Activated T-helper 2 cell treated with anti-CD3 and anti-CD28 coated beads, Interferon-gamma antibody, Interleukin-2, Interleukin-4, amounts not matched to agents 10 μg/mL and 5 μg/mL and 100 μg/mL, durations not matched to agents 14 hours and 24 hours and 36 hours (primary cell): ENCODE data around the gene MYMK. TPM values are rescaled to one million over a fixed set of nuclear protein-coding genes. Genes with fewer than 3 reads are reported as not detected.

Experiments
- DNase-seq: peaks from one replicate; pipeline ENCODE4 v3.0.0; 2021; ENCODE audit warnings: low spot score
- H3K27ac Mint-ChIP-seq: one replicate; pipeline ENCODE4 v1.8.0; 2021; ENCODE audit warnings: mixed read lengths
- H3K27me3 Mint-ChIP-seq: one replicate; pipeline ENCODE4 v1.8.0; 2021; ENCODE audit warnings: low read depth, mixed read lengths
- H3K36me3 Mint-ChIP-seq: one replicate; pipeline ENCODE4 v1.8.0; 2021; ENCODE audit warnings: low read depth, mixed read lengths
- H3K4me1 Mint-ChIP-seq: one replicate; pipeline ENCODE4 v1.8.0; 2021; ENCODE audit warnings: low read depth, mixed read lengths
- H3K4me3 Mint-ChIP-seq: one replicate; pipeline ENCODE4 v1.8.0; 2021; ENCODE audit warnings: low read depth, mild to moderate bottlenecking, moderate library complexity, mixed read lengths
- H3K9me3 Mint-ChIP-seq: one replicate; pipeline ENCODE4 v1.8.0; 2021; ENCODE audit warnings: mixed read lengths
- intact Hi-C: fragments of 100-400 bp; cut with micrococcal nuclease; formaldehyde crosslinking; loops from one replicate; pipeline ENCODE4 v1.15.1; 2023
- total RNA-seq: library from RNA; stranded (reverse); gene quantifications from 2 replicates; pipeline ENCODE4 v1.2.3, GENCODE V29; 2022

Gene MYMK
- total RNA-seq, 1 donor from 2014 or later, result not detected

- intact Hi-C loops, result no loop called here
- no peak overlapping the region for H3K4me3 Mint-ChIP-seq
- H3K27ac Mint-ChIP-seq, result no peak overlapping the region
- H3K9me3 Mint-ChIP-seq, result no peaks in the 10 kb centered on the region
- H3K27me3 Mint-ChIP-seq, result no peaks in the 10 kb centered on the region
- no peaks in the 10 kb centered on the region for H3K36me3 Mint-ChIP-seq
- DNase-seq, result no peak
- no peaks in the 10 kb centered on the region for H3K4me1 Mint-ChIP-seq
These were observed 8.4 kb downstream of the MYMK start for GRCh38 chr9:133516256-133516960.

- Mint-ChIP-seq H3K27ac (no peak overlapping the region), H3K4me3 (no peak overlapping the region), H3K9me3 (no peaks in the 10 kb centered on the region), H3K4me1 (no peaks in the 10 kb centered on the region), H3K27me3 (no peaks in the 10 kb centered on the region), H3K36me3 (no peaks in the 10 kb centered on the region)
- no peak for DNase-seq
- intact Hi-C loops, result no loop called here
These were observed 9.0 kb downstream of the MYMK start for GRCh38 chr9:133515615-133516255.

- Mint-ChIP-seq H3K9me3 (no peaks in the 10 kb centered on the region), H3K36me3 (no peaks in the 10 kb centered on the region), H3K27ac (no peak overlapping the region), H3K4me3 (no peak overlapping the region), H3K27me3 (no peaks in the 10 kb centered on the region), H3K4me1 (no peaks in the 10 kb centered on the region)
- intact Hi-C loops, result no loop called here
- DNase-seq, result no peak
These were observed 9.5 kb downstream of the MYMK start for GRCh38 chr9:133515240-133515610.

GRCh38 chr9:133514460-133515239 is 10.1 kb downstream of the MYMK start:
- peaks cover under 1% of the 10 kb centered on the region for H3K4me1 Mint-ChIP-seq
- peaks cover under 1% of the 10 kb centered on the region for H3K27me3 Mint-ChIP-seq
- H3K9me3 Mint-ChIP-seq, result no peaks in the 10 kb centered on the region
- H3K27ac Mint-ChIP-seq, result no peak overlapping the region
- DNase-seq, result no peak
- intact Hi-C loops, result no loop called here
- H3K4me3 Mint-ChIP-seq, result no peak overlapping the region
- H3K36me3 Mint-ChIP-seq, result no peaks in the 10 kb centered on the region

GRCh38 chr9:133513214-133514100 is 11.3 kb downstream of the MYMK start:
- intact Hi-C loops, result no loop called here
- Mint-ChIP-seq H3K36me3 (no peaks in the 10 kb centered on the region), H3K9me3 (no peaks in the 10 kb centered on the region), H3K4me1 (peaks cover 6% of the 10 kb centered on the region), H3K27me3 (peaks cover 5% of the 10 kb centered on the region), H3K27ac (no peak overlapping the region), H3K4me3 (no peak overlapping the region)
- DNase-seq, result no peak

GRCh38 chr9:133512253-133513213 is 12.2 kb downstream of the MYMK start:
- Mint-ChIP-seq H3K27ac (no peak overlapping the region), H3K4me3 (no peak overlapping the region), H3K36me3 (no peaks in the 10 kb centered on the region), H3K27me3 (peaks cover 5% of the 10 kb centered on the region), H3K9me3 (no peaks in the 10 kb centered on the region), H3K4me1 (peaks cover 6% of the 10 kb centered on the region)
- intact Hi-C loops, result no loop called here
- no peak for DNase-seq

- Mint-ChIP-seq H3K9me3 (no peaks in the 10 kb centered on the region), H3K4me3 (no peak overlapping the region), H3K4me1 (peaks cover 6% of the 10 kb centered on the region), H3K36me3 (no peaks in the 10 kb centered on the region), H3K27ac (no peak overlapping the region), H3K27me3 (peaks cover 5% of the 10 kb centered on the region)
- intact Hi-C loops, result no loop called here
- DNase-seq, result no peak
These were observed 13.2 kb downstream of the MYMK start for GRCh38 chr9:133511607-133512006.

GRCh38 chr9:133510926-133511505 is 13.7 kb downstream of the MYMK start:
- Mint-ChIP-seq H3K9me3 (no peaks in the 10 kb centered on the region), H3K4me1 (peaks cover 6% of the 10 kb centered on the region), H3K27ac (no peak overlapping the region), H3K36me3 (no peaks in the 10 kb centered on the region), H3K4me3 (no peak overlapping the region), H3K27me3 (peaks cover 5% of the 10 kb centered on the region)
- intact Hi-C loops, result no loop called here
- DNase-seq, result no peak

- H3K9me3 Mint-ChIP-seq, result no peaks in the 10 kb centered on the region
- H3K27me3 Mint-ChIP-seq, result peaks cover 5% of the 10 kb centered on the region
- intact Hi-C loops, result no loop called here
- peaks cover 6% of the 10 kb centered on the region for H3K4me1 Mint-ChIP-seq
- DNase-seq, result no peak
- H3K27ac Mint-ChIP-seq, result no peak overlapping the region
- no peaks in the 10 kb centered on the region for H3K36me3 Mint-ChIP-seq
- H3K4me3 Mint-ChIP-seq, result no peak overlapping the region
These were observed 15.3 kb downstream of the MYMK start for GRCh38 chr9:133509179-133510083.

- Mint-ChIP-seq H3K27ac (no peak overlapping the region), H3K4me1 (peaks cover 6% of the 10 kb centered on the region), H3K4me3 (no peak overlapping the region), H3K9me3 (no peaks in the 10 kb centered on the region), H3K27me3 (peaks cover 9% of the 10 kb centered on the region), H3K36me3 (no peaks in the 10 kb centered on the region)
- intact Hi-C loops, result no loop called here
- no peak for DNase-seq
These were observed 16.7 kb downstream of the MYMK start for GRCh38 chr9:133508046-133508445.
